OCI-LY1 (cell line): Measurements from ENCODE around the gene AHCYL1.

Experiments used
- H2AFZ ChIP-seq: fragments of 200-600 bp; sonication (generic), shearing (Covaris generic); 2 replicates; pipeline ENCODE4 v1.6.0; 2014; ENCODE audit warnings: antibody characterized with exemption, mild to moderate bottlenecking, low read length
- H3F3A ChIP-seq: fragments of 200-600 bp; sonication (generic), shearing (Covaris generic); 2 replicates; pipeline ENCODE4 v1.6.0; 2014; ENCODE audit warnings: mild to moderate bottlenecking, antibody characterized with exemption, low read length, moderate library complexity; ENCODE audit not compliant: insufficient read depth
- H3K27ac ChIP-seq: fragments of 200-600 bp; sonication (generic); 2 replicates; pipeline ENCODE4 v1.5.1; 2014; ENCODE audit warnings: low read length, mixed run types, mild to moderate bottlenecking, low read depth; ENCODE audit not compliant: poor library complexity, severe bottlenecking
- H3K27me3 ChIP-seq: fragments of 200-600 bp; sonication (generic); 2 replicates; pipeline ENCODE4 v1.6.0; 2014; ENCODE audit warnings: antibody characterized with exemption, mild to moderate bottlenecking, low read length, moderate library complexity; ENCODE audit not compliant: insufficient read depth
- H3K36me3 ChIP-seq: fragments of 200-600 bp; sonication (generic); 2 replicates; pipeline ENCODE4 v1.6.1; 2014; ENCODE audit warnings: mild to moderate bottlenecking, antibody characterized with exemption, low read length, moderate library complexity, mixed read lengths; ENCODE audit not compliant: insufficient read depth
- H3K4me1 ChIP-seq: fragments of 200-600 bp; sonication (generic); 2 replicates; pipeline ENCODE4 v1.5.1; 2014; ENCODE audit warnings: mild to moderate bottlenecking, low read length, moderate library complexity; ENCODE audit not compliant: insufficient read depth, severe bottlenecking
- H3K4me2 ChIP-seq: fragments of 200-600 bp; sonication (generic), shearing (Covaris generic); 2 replicates; pipeline ENCODE4 v1.6.1; 2014; ENCODE audit warnings: low read length
- H3K4me3 ChIP-seq: fragments of 200-600 bp; sonication (generic); 2 replicates; pipeline ENCODE4 v1.5.1; 2014; ENCODE audit warnings: low read length, low read depth, mild to moderate bottlenecking, mixed read lengths; ENCODE audit not compliant: poor library complexity, severe bottlenecking
- H3K79me2 ChIP-seq: fragments of 200-600 bp; shearing (Covaris generic); 2 replicates; pipeline ENCODE4 v1.6.1; 2016; ENCODE audit warnings: mixed run types, low read length, mixed read lengths; ENCODE audit not compliant: insufficient read depth
- H3K9ac ChIP-seq: fragments of 200-600 bp; sonication (generic), shearing (Covaris generic); 2 replicates; pipeline ENCODE4 v1.6.1; 2014; ENCODE audit warnings: mild to moderate bottlenecking, low read length, mixed read lengths
- H3K9me2 ChIP-seq: fragments of 200-600 bp; sonication (generic), shearing (Covaris generic); 2 replicates; pipeline ENCODE4 v1.6.1; 2014; ENCODE audit warnings: low read depth, mild to moderate bottlenecking, low read length, mixed read lengths
- H3K9me3 ChIP-seq: fragments of 200-600 bp; shearing (Covaris generic); 2 replicates; pipeline ENCODE4 v1.6.1; 2014; ENCODE audit warnings: low read length, mixed read lengths
- H4K20me1 ChIP-seq: fragments of 200-600 bp; sonication (generic), shearing (Covaris generic); 2 replicates; pipeline ENCODE4 v1.6.0; 2016; ENCODE audit warnings: mild to moderate bottlenecking, low read length; ENCODE audit not compliant: insufficient read depth
- EZH2 ChIP-seq: fragments of 200-600 bp; sonication (generic), shearing (Covaris generic); IDR thresholded peaks from 2 replicates; pipeline ENCODE4 v1.8.0; 2017; ENCODE audit warnings: borderline replicate concordance, mixed run types, mild to moderate bottlenecking, antibody characterized with exemption, low read length, moderate library complexity, mixed read lengths
- TF ChIP-seq, protein P1 (sequence below): fragments of 200-600 bp; sonication (generic), shearing (Covaris generic); IDR thresholded peaks from 2 replicates; pipeline ENCODE4 v1.5.1; 2017; ENCODE audit warnings: mild to moderate bottlenecking, antibody characterized with exemption, low read length, moderate library complexity, mixed read lengths

Gene AHCYL1

DNA sequence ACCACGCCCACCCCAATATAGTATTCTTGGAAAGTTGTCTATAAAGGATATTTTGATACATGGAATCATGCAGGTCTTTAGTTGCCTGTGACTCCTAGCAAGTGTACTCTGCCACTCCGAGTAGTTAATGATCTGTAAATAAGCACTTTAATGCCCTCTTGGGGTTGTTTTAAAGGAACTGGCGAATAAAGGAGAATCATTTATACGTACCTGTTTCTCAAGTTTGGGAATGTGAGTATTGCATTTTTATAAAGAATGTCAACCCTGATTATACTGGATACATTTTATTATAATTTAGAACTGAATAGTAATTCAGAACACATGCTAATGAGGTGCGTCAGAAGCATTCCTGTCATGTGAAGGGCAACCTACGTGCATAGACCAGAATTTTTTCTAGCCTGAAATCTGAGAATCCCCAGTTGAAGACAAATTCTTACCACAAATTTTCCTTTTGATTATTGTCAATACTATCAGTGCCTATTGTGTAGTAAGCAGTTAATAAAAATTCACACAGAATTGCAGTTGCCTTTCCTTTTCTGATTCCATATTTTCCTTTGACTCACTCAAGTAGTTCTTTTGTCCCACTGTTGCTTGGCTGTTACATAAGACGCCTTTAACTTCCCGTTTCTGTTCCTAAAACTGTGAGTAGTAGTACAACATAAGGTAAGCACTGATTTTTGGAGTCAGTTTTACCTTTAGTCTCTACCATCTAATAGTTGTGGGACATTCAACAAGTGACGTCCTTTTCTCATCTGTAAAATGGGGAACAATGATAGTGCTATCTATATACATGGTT lies 5.1 kb downstream of the AHCYL1 start:
- Histone ChIP-seq H3K9ac (no peak overlapping the region), H3K4me2 (no peak overlapping the region), H4K20me1 (no peaks in the 10 kb centered on the region), H3K27ac (no peak overlapping the region), H2AFZ (no peak overlapping the region), H3K9me2 (no peaks in the 10 kb centered on the region), H3K27me3 (no peaks in the 10 kb centered on the region), H3K4me1 (peaks cover 26% of the 10 kb centered on the region), H3K79me2 (peaks cover 18% of the 10 kb centered on the region), H3K36me3 (no peaks in the 10 kb centered on the region), H3F3A (no peaks in the 10 kb centered on the region), H3K9me3 (no peaks in the 10 kb centered on the region), H3K4me3 (no peak overlapping the region)
- TF ChIP-seq, protein P1, sequence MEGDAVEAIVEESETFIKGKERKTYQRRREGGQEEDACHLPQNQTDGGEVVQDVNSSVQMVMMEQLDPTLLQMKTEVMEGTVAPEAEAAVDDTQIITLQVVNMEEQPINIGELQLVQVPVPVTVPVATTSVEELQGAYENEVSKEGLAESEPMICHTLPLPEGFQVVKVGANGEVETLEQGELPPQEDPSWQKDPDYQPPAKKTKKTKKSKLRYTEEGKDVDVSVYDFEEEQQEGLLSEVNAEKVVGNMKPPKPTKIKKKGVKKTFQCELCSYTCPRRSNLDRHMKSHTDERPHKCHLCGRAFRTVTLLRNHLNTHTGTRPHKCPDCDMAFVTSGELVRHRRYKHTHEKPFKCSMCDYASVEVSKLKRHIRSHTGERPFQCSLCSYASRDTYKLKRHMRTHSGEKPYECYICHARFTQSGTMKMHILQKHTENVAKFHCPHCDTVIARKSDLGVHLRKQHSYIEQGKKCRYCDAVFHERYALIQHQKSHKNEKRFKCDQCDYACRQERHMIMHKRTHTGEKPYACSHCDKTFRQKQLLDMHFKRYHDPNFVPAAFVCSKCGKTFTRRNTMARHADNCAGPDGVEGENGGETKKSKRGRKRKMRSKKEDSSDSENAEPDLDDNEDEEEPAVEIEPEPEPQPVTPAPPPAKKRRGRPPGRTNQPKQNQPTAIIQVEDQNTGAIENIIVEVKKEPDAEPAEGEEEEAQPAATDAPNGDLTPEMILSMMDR, result no peak
- no peak for TF ChIP-seq EZH2

DNA sequence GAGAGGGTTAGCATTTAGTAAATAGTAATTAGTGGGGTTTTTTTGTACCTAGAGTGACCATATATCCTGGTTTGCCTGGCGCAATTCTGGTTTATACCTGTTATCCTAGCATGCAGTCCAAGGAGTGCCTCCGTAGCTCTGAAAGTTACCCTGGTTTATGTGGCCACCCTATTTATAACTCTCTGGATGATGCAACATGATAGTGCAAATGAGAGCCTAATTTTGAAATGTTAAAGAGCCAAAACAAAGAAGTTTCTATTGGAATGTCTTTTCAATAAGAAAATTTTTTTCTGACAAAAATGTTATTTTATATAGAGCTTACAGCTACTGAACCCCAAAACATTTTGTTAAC lies 5.7 kb downstream of the AHCYL1 start:
- Histone ChIP-seq H3K27ac (no peak overlapping the region), H3K4me1 (peaks cover 24% of the 10 kb centered on the region), H3K9me3 (no peaks in the 10 kb centered on the region), H3K27me3 (no peaks in the 10 kb centered on the region), H3K9ac (no peak overlapping the region), H3K9me2 (no peaks in the 10 kb centered on the region), H3K4me2 (no peak overlapping the region), H3F3A (no peaks in the 10 kb centered on the region), H3K79me2 (peaks cover 16% of the 10 kb centered on the region), H4K20me1 (no peaks in the 10 kb centered on the region), H3K4me3 (no peak overlapping the region), H3K36me3 (no peaks in the 10 kb centered on the region), H2AFZ (no peak overlapping the region)
- TF ChIP-seq EZH2, result no peak
- TF ChIP-seq, protein P1, result no peak

DNA sequence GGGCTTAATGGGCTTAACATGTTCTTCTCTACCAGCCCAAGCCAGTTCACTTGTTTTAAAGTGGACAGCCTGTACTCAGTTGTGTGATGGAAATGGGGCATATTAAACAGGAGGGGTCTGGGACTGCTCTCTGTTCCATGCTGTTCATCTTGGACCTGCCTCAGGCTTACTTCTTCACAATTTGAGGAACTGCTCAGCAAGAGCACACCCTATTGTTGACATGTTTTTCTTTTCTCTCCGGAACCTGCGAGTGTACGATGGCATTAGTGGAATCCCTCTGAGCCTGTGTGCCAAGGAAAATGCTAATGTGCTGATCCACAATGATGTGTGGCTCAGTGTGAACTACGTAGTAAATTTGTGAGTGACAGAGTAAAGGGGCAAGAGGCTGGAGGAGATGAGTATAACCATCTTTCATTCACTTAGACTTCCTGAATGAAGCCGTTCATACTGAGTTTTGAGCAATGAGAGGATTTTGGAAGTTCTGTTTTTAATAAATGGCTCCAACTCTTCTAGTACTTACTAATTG lies 6.9 kb downstream of the AHCYL1 start:
- no peak overlapping the region for H3K4me3 ChIP-seq
- H3K79me2 ChIP-seq, result peaks cover 4% of the 10 kb centered on the region; the same call in 1 of the 2 replicates
- H3F3A ChIP-seq, result no peaks in the 10 kb centered on the region
- no peak overlapping the region for H2AFZ ChIP-seq
- no peaks in the 10 kb centered on the region; the same call in 1 of the 2 replicates for H3K36me3 ChIP-seq
- H3K9me3 ChIP-seq, result no peaks in the 10 kb centered on the region
- H3K9ac ChIP-seq, result no peak overlapping the region
- H3K27ac ChIP-seq, result no peak overlapping the region
- no peaks in the 10 kb centered on the region for H4K20me1 ChIP-seq
- H3K9me2 ChIP-seq, result no peaks in the 10 kb centered on the region
- no peaks in the 10 kb centered on the region for H3K27me3 ChIP-seq
- H3K4me1 ChIP-seq, result peaks cover 12% of the 10 kb centered on the region
- no peak overlapping the region for H3K4me2 ChIP-seq
- TF ChIP-seq, protein P1, result no peak
- TF ChIP-seq EZH2, result no peak
